GM12891 (cell line): ENCODE results near the gene HS6ST3.

Experiments
- DNase-seq: peaks from one replicate; pipeline ENCODE4 v3.0.0; 2011; ENCODE audit warnings: low spot score; ENCODE audit not compliant: insufficient read length
- FAIRE-seq: peaks from 2 replicates; lab custom pipeline; 2011; peaks lifted over from hg19 to GRCh38; lab: Jason Lieb, UNC
- PAX5 ChIP-seq: IDR thresholded peaks from 2 replicates; pipeline ENCODE4 v1.6.1; 2011; ENCODE audit warnings: low read length, moderate library complexity, mild to moderate bottlenecking; ENCODE audit not compliant: insufficient read depth, severe bottlenecking
- POLR2A ChIP-seq: IDR thresholded peaks from 2 replicates; pipeline ENCODE4 v1.6.1; 2011; ENCODE audit warnings: low read depth, low read length, control low read depth
- POLR2AphosphoS5 ChIP-seq: IDR thresholded peaks from 2 replicates; pipeline ENCODE4 v1.6.1; 2011; ENCODE audit warnings: low read depth, low read length, control low read depth
- POU2F2 ChIP-seq: IDR thresholded peaks from 2 replicates; pipeline ENCODE4 v1.6.1; 2011; ENCODE audit warnings: low read depth, mild to moderate bottlenecking, control low read depth, low read length, moderate library complexity
- SPI1 ChIP-seq: IDR thresholded peaks from 2 replicates; pipeline ENCODE4 v1.6.1; 2011; ENCODE audit warnings: low read depth, low read length, control low read depth
- TAF1 ChIP-seq: IDR thresholded peaks from 2 replicates; pipeline ENCODE4 v1.6.1; 2011; ENCODE audit warnings: low read depth, low read length, control low read depth

Gene HS6ST3

GRCh38 chr13:96403241-96403640 is 313.3 kb downstream of the HS6ST3 start:
- DNase-seq (no peak), FAIRE-seq (no peak)
- TF ChIP-seq POLR2A (no peak), SPI1 (no peak), PAX5 (no peak)

GRCh38 chr13:96403651-96404050 is 313.7 kb downstream of the HS6ST3 start:
- FAIRE-seq (no peak), DNase-seq (no peak)
- TF ChIP-seq POLR2AphosphoS5 = no peak
- no peak for TF ChIP-seq POLR2A
- TF ChIP-seq PAX5 = no peak
- TF ChIP-seq TAF1 = no peak
- no peak for TF ChIP-seq SPI1
- TF ChIP-seq POU2F2 = no peak

GRCh38 chr13:96415831-96416385 is 326.0 kb downstream of the HS6ST3 start:
- DNase-seq = no peak
- no peak for FAIRE-seq
- no peak for TF ChIP-seq PAX5
- no peak for TF ChIP-seq POLR2AphosphoS5
- no peak for TF ChIP-seq POU2F2
- TF ChIP-seq TAF1 = no peak
- no peak for TF ChIP-seq POLR2A
- TF ChIP-seq SPI1 = no peak

- DNase-seq (no peak), FAIRE-seq (no peak)
- TF ChIP-seq PAX5 (no peak), POLR2AphosphoS5 (no peak), POU2F2 (no peak), SPI1 (no peak), TAF1 (no peak), POLR2A (no peak)
These were observed 328.2 kb downstream of the HS6ST3 start for GRCh38 chr13:96417939-96418685.

GRCh38 chr13:96421314-96421713 is 331.4 kb downstream of the HS6ST3 start:
- FAIRE-seq (no peak), DNase-seq (no peak)
- TF ChIP-seq POLR2A (no peak), POLR2AphosphoS5 (no peak), SPI1 (no peak), PAX5 (no peak), TAF1 (no peak), POU2F2 (no peak)

- TF ChIP-seq SPI1 (no peak), POLR2A (no peak), PAX5 (no peak), POU2F2 (no peak), TAF1 (no peak), POLR2AphosphoS5 (no peak)
- no peak for FAIRE-seq
These were observed 332.1 kb downstream of the HS6ST3 start for GRCh38 chr13:96422002-96422401.

GRCh38 chr13:96426167-96426566 is 336.3 kb downstream of the HS6ST3 start:
- FAIRE-seq = no peak

More at GRCh38 chr13:96422002-96422401, 332.1 kb downstream of the HS6ST3 start:
- DNase-seq = no peak

GRCh38 chr13:96428911-96429310 is 339.0 kb downstream of the HS6ST3 start:
- no peak for DNase-seq
- no peak for FAIRE-seq
- TF ChIP-seq POLR2A (no peak), PAX5 (no peak), SPI1 (no peak), TAF1 (no peak), POLR2AphosphoS5 (no peak), POU2F2 (no peak)

More at GRCh38 chr13:96426167-96426566, 336.3 kb downstream of the HS6ST3 start:
- TF ChIP-seq POU2F2 = no peak
- TF ChIP-seq POLR2A = no peak
- TF ChIP-seq POLR2AphosphoS5 = no peak
- TF ChIP-seq PAX5 = no peak
- no peak for TF ChIP-seq TAF1
- no peak for TF ChIP-seq SPI1
- no peak for DNase-seq

- DNase-seq (no peak), FAIRE-seq (no peak)
- TF ChIP-seq POLR2A (no peak), SPI1 (no peak), PAX5 (no peak)
These were observed 341.2 kb downstream of the HS6ST3 start for GRCh38 chr13:96431044-96431581.

GRCh38 chr13:96444676-96445075 is 354.8 kb downstream of the HS6ST3 start:
- TF ChIP-seq PAX5 (no peak), POLR2AphosphoS5 (no peak), TAF1 (no peak), POU2F2 (no peak), SPI1 (no peak), POLR2A (no peak)
- FAIRE-seq (no peak), DNase-seq (no peak)
